Esophagus muscularis mucosa (tissue), 4 donors: ENCODE results near the gene MLKL. TPM values are rescaled to one million over a fixed set of nuclear protein-coding genes. Genes with fewer than 3 reads are reported as not detected.

Experiments used
- DNase-seq: peaks from one replicate; pipeline ENCODE4 v3.0.0-alpha.2; 2017; ENCODE audit errors: extremely low spot score
- H3K27ac ChIP-seq, 4 donors: fragments of 200-600 bp; sonication (generic); replicated peaks in 1 of 4; 1 replicate in 3 of 4; 2 replicates in 1 of 4; pipeline ENCODE4 v1.5.1; 2016 to 2019; ENCODE audit warnings: mild to moderate bottlenecking in 1 of 4
- H3K27me3 ChIP-seq, 4 donors: fragments of 200-600 bp; sonication (generic); one replicate each; pipeline versions ENCODE4 v1.5.1 to v1.6.0; 2016 to 2019
- H3K36me3 ChIP-seq, 4 donors: fragments of 200-600 bp; sonication (generic); one replicate each; pipeline ENCODE4 v1.5.1; 2016 to 2019
- H3K4me1 ChIP-seq, 4 donors: fragments of 200-600 bp; sonication (generic); one replicate each; pipeline ENCODE4 v1.5.1; 2016 to 2019
- H3K4me3 ChIP-seq, 4 donors: fragments of 200-600 bp; sonication (generic); 1 replicate in 2 of 4; 2 replicates in 2 of 4; pipeline ENCODE4 v1.5.1; 2016 to 2019; ENCODE audit warnings: mild to moderate bottlenecking in 4 of 4, moderate library complexity in 1 of 4
- H3K9me3 ChIP-seq, 4 donors: fragments of 200-600 bp; sonication (generic); 1 replicate in 3 of 4; 2 replicates in 1 of 4; pipeline ENCODE4 v1.5.1; 2016 to 2019
- CTCF ChIP-seq, 3 experiments: fragments of 200-600 bp in 2 of 3; fragments of 450-650 bp in 1 of 3; sonication (generic) in 2 of 3; IDR thresholded peaks; one replicate each; pipeline ENCODE4 v1.5.1; 2017 to 2019; ENCODE audit warnings: antibody characterized with exemption in 3 of 3, mild to moderate bottlenecking in 2 of 3, moderate library complexity in 1 of 3
- EP300 ChIP-seq: sonication (generic); formaldehyde crosslinking; IDR thresholded peaks from one replicate; pipeline ENCODE4 v1.6.1; 2017; ENCODE audit warnings: antibody characterized with exemption
- POLR2A ChIP-seq: fragments of 450-650 bp; IDR thresholded peaks from one replicate; pipeline ENCODE4 v1.6.1; 2017; ENCODE audit warnings: antibody characterized with exemption, moderate library complexity, mild to moderate bottlenecking, low read depth
- POLR2AphosphoS5 ChIP-seq, 2 donors: sonication (generic); formaldehyde crosslinking; IDR thresholded peaks; one replicate each; pipeline ENCODE4 v1.6.1; 2017; ENCODE audit warnings: antibody characterized with exemption in 2 of 2
- WGBS: methylation state at CpG from one replicate; pipeline ENCODE4 v1.1.5; 2018; 5-methylcytosine and 5-hydroxymethylcytosine counted together
- intact Hi-C: fragments of 100-400 bp; cut with DNase I; formaldehyde crosslinking; loops from one replicate; pipeline ENCODE4 v1.15.1; 2023
- total RNA-seq, 4 donors: library from RNA; depleted of rRNA; stranded (reverse); fragments of >200 nt; gene quantifications; one replicate each; pipeline versions ENCODE4 v1.1.0 to v1.2.1, GENCODE V29; 2016

The MLKL gene
- total RNA-seq, 4 donors from 2014 or later: 5.8 to 19.9 (median 7.3) TPM

GRCh38 chr16:74737521-74737920, 36.9 kb upstream of the MLKL start:
- Histone ChIP-seq H3K9me3 (no peaks in the 10 kb centered on the region), H3K4me1 (peaks cover 0 to 7% (median 2%) of the 10 kb centered on the region in 4 donors), H3K27me3 (peaks cover 0 to 42% (median 0%) of the 10 kb centered on the region in 4 donors), H3K27ac (no peak overlapping the region), H3K4me3 (no peak overlapping the region), H3K36me3 (no peaks in the 10 kb centered on the region)
- WGBS: 82% methylated on average over 6 of the region's 6 CpGs
- no peak for DNase-seq
- intact Hi-C loops: no loop called here
- TF ChIP-seq POLR2AphosphoS5 (IDR thresholded peaks at IDR 0.05) (no peak), EP300 (no peak)

GRCh38 chr16:74736531-74737157, 36.0 kb upstream of the MLKL start:
- 82% methylated on average over 9 of the region's 9 CpGs for WGBS
- intact Hi-C loops: no loop called here

DNA sequence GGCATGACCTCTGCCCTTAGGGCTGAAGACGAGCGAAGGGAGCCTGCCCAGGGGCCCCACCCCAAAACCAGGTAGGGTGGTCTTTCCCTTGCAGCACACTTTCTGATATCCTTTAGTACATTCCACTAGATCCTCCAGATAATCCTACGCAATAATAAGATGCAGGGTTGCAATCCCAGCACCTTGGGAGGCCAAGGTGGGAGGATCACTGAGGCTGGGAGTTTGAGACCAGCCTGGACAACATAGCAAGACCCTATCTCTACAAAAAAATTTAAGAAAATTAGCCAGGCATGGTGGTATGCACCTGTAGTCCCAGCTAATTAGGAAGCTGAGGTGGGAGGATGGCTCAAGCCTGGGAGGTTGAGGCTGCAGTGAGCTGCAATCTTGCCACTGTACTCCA, 34.9 kb upstream of the MLKL start:
- no peak overlapping the region for H3K27ac ChIP-seq
- intact Hi-C loops: no loop called here
- H3K4me1 ChIP-seq: peaks cover 0 to 7% (median 2%) of the 10 kb centered on the region in 4 donors
- WGBS: 94% methylated on average over 3 of the region's 3 CpGs
- H3K9me3 ChIP-seq: no peaks in the 10 kb centered on the region
- H3K27me3 ChIP-seq: peaks cover 0 to 37% (median 0%) of the 10 kb centered on the region in 4 donors
- H3K36me3 ChIP-seq: no peaks in the 10 kb centered on the region
- no peak overlapping the region for H3K4me3 ChIP-seq
- TF ChIP-seq EP300: no peak
- TF ChIP-seq POLR2AphosphoS5 (IDR thresholded peaks at IDR 0.05): no peak
- no peak for TF ChIP-seq CTCF (IDR thresholded peaks at IDR 0.05)
- no peak for TF ChIP-seq POLR2A
- no peak for DNase-seq

More at GRCh38 chr16:74736531-74737157, 36.0 kb upstream of the MLKL start:
- H3K4me1 ChIP-seq: peaks cover 0 to 7% (median 2%) of the 10 kb centered on the region in 4 donors
- no peaks in the 10 kb centered on the region for H3K36me3 ChIP-seq
- no peak overlapping the region for H3K4me3 ChIP-seq
- no peak for DNase-seq
- TF ChIP-seq EP300 (no peak), CTCF (IDR thresholded peaks at IDR 0.05) (no peak), POLR2A (no peak), POLR2AphosphoS5 (IDR thresholded peaks at IDR 0.05) (no peak)
- H3K9me3 ChIP-seq: no peaks in the 10 kb centered on the region
- H3K27me3 ChIP-seq: peaks cover 0 to 42% (median 0%) of the 10 kb centered on the region in 4 donors
- H3K27ac ChIP-seq: no peak overlapping the region

- H3K4me3 ChIP-seq: no peak overlapping the region
- no peak for TF ChIP-seq POLR2AphosphoS5 (IDR thresholded peaks at IDR 0.05)
- TF ChIP-seq POLR2A: no peak
- H3K9me3 ChIP-seq: no peaks in the 10 kb centered on the region
- intact Hi-C loops: no loop called here
- H3K4me1 ChIP-seq: peaks cover 0 to 7% (median 2%) of the 10 kb centered on the region in 4 donors
- no peak overlapping the region for H3K27ac ChIP-seq
- DNase-seq: no peak
- WGBS: 60% methylated on average over 9 of the region's 10 CpGs
- no peaks in the 10 kb centered on the region for H3K36me3 ChIP-seq
- peaks cover 0 to 37% (median 0%) of the 10 kb centered on the region in 4 donors for H3K27me3 ChIP-seq
Observed at GRCh38 chr16:74735162-74735452, 34.4 kb upstream of the MLKL start.

DNA sequence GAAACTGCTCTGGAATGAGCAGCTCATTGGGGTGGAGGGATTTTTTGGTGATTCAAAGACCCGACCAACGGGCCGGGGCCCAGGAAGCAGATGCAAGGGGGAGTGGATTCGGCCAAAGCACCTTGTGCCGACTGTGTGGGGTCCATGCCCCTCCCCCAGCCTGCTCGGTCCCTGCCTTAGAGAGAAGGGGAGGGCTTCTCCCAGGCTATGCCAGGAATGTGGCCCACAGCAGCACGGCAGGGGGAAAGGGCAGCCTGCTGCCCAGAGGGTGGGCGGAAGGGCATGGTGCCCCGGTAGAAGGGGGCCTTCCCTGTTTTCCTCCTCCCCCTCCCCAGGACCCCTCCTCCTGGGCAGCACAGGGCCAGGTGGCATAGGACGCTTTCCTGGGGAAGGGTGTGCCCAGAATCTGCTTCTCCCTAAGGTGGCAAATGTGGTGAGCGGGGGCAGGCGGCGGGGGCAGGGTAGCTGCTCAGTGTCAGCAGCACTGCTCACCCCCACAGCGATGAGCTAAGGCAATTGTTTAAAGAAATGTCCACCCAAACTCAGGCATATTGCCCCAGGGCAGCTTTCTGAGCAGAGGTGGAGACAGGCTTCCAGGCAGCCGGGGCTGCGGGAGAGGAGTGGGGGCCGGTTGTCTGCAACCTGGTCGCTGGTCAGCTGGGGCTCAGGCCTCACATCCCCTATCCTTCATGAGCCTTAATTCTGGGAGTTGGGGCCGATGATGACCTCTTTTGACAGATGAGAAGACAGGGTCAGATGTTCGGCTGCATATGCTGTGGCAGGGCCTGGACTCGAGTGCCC, 33.9 kb upstream of the MLKL start:
- 39% methylated on average over 11 of the region's 21 CpGs for WGBS
- intact Hi-C loops: no loop called here
- H3K4me1 ChIP-seq: peaks cover 0 to 7% (median 2%) of the 10 kb centered on the region in 4 donors
- peaks cover 0 to 37% (median 0%) of the 10 kb centered on the region in 4 donors for H3K27me3 ChIP-seq
- H3K9me3 ChIP-seq: no peaks in the 10 kb centered on the region
- H3K27ac ChIP-seq: no peak overlapping the region
- no peak overlapping the region for H3K4me3 ChIP-seq
- TF ChIP-seq POLR2AphosphoS5 (IDR thresholded peaks at IDR 0.05) (no peak), POLR2A (no peak), EP300 (no peak), CTCF (IDR thresholded peaks at IDR 0.05) (no peak)
- no peak for DNase-seq
- H3K36me3 ChIP-seq: no peaks in the 10 kb centered on the region
